Endometrium (tissue), 2 donors: ENCODE data around the gene MCHR2.
"Not testable (repeated sequence)": the region's sequence is repeated elsewhere in the genome, so short reads cannot be mapped to it uniquely, and the experiment has no call there.

ENCODE experiments used
- FAIRE-seq: peaks from 2 replicates; lab custom pipeline; 2012; peaks lifted over from hg19 to GRCh38; lab: Jason Lieb, UNC
- donor health status: control.
- donor health status: control.

Gene MCHR2

GRCh38 chr6:99993533-99994251 lies at the start of gene MCHR2:
MCHR2 (minus strand) TSS chr6:99994223; CDS start chr6:99956147, 38,076 bp downstream.
- FAIRE-seq: no peak

- not testable (repeated sequence) for FAIRE-seq
These were observed 44.5 kb upstream of the MCHR2 start for GRCh38 chr6:100038546-100038945.

GRCh38 chr6:100035873-100036653 lies 42.0 kb upstream of the MCHR2 start:
- no peak for FAIRE-seq

GRCh38 chr6:100023798-100024197 lies 29.8 kb upstream of the MCHR2 start:
- FAIRE-seq: no peak

GRCh38 chr6:100022847-100023246 lies 28.8 kb upstream of the MCHR2 start:
- FAIRE-seq: no peak

GRCh38 chr6:100008857-100009256 lies 14.8 kb upstream of the MCHR2 start:
- FAIRE-seq: no peak

GRCh38 chr6:100001915-100002388 lies 7.9 kb upstream of the MCHR2 start:
- no peak for FAIRE-seq

- no peak for FAIRE-seq
These were observed 3.1 kb upstream of the MCHR2 start for GRCh38 chr6:99997141-99997540.

GRCh38 chr6:99995916-99996315 lies 1.9 kb upstream of the MCHR2 start:
- FAIRE-seq: no peak

- no peak for FAIRE-seq
These were observed 884 bp downstream of the MCHR2 start for GRCh38 chr6:99993146-99993532.

GRCh38 chr6:99991955-99992354 lies 2.1 kb downstream of the MCHR2 start:
- no peak for FAIRE-seq

- FAIRE-seq: no peak
These were observed 13.3 kb downstream of the MCHR2 start for GRCh38 chr6:99980741-99981140.

GRCh38 chr6:99979953-99980352 lies 14.1 kb downstream of the MCHR2 start:
- FAIRE-seq: no peak

GRCh38 chr6:99967052-99967451 lies 27.0 kb downstream of the MCHR2 start:
- FAIRE-seq: no peak

GRCh38 chr6:99960027-99960426 lies 34.0 kb downstream of the MCHR2 start:
- no peak for FAIRE-seq

- FAIRE-seq: no peak
These were observed 42.8 kb downstream of the MCHR2 start for GRCh38 chr6:99951016-99951805.

GRCh38 chr6:99946005-99946404 lies 48.0 kb downstream of the MCHR2 start:
- FAIRE-seq: no peak

- no peak for FAIRE-seq
These were observed 50.2 kb downstream of the MCHR2 start for GRCh38 chr6:99943846-99944245.

GRCh38 chr6:99940582-99940981 lies 53.4 kb downstream of the MCHR2 start:
- FAIRE-seq: no peak

- no peak for FAIRE-seq
These were observed 60.9 kb downstream of the MCHR2 start for GRCh38 chr6:99933129-99933528.

- no peak for FAIRE-seq
These were observed 81.4 kb downstream of the MCHR2 start for GRCh38 chr6:99912657-99913056.
